ENCODE measurements around the gene CHCHD10.

The CHCHD10 gene

DNA sequence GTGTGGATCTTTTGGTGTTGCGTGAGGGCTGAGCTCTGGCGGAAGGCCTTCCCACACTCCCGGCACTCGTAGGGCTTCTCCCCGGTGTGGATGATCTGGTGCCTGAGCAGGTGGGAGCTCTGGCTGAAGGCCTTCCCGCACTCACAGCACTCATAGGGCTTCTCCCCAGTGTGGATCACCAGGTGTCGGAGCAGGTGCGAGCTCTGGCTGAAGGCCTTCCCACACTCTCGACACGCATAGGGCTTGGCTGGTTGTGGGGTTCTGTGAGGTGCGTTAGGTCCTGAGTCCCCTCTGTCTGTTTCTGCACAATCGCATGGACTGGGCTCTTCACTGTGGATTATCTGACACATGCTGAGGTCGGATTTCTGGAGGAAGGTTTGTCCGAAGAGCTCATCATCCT lies 23.3 kb downstream of the CHCHD10 start:
- TF ChIP-seq EZH2 (IDR thresholded peaks at IDR 0.05; ENCODE audit: borderline replicate concordance, low read depth, low read length, severe bottlenecking): no peak
- TF ChIP-seq, protein P1, sequence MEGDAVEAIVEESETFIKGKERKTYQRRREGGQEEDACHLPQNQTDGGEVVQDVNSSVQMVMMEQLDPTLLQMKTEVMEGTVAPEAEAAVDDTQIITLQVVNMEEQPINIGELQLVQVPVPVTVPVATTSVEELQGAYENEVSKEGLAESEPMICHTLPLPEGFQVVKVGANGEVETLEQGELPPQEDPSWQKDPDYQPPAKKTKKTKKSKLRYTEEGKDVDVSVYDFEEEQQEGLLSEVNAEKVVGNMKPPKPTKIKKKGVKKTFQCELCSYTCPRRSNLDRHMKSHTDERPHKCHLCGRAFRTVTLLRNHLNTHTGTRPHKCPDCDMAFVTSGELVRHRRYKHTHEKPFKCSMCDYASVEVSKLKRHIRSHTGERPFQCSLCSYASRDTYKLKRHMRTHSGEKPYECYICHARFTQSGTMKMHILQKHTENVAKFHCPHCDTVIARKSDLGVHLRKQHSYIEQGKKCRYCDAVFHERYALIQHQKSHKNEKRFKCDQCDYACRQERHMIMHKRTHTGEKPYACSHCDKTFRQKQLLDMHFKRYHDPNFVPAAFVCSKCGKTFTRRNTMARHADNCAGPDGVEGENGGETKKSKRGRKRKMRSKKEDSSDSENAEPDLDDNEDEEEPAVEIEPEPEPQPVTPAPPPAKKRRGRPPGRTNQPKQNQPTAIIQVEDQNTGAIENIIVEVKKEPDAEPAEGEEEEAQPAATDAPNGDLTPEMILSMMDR (IDR thresholded peaks at IDR 0.05; ENCODE audit: borderline replicate concordance, extremely low read depth, low read length, poor library complexity, severe bottlenecking): no peak
- H3K4me1 ChIP-seq (ENCODE audit: insufficient read depth, low read length): peaks cover 1% of the 10 kb centered on the region
- H3K27ac ChIP-seq (ENCODE audit: low read length): no peak overlapping the region
- no peaks in the 10 kb centered on the region for H3K9me3 ChIP-seq (ENCODE audit: insufficient read depth, low read length, severe bottlenecking)
- H2AFZ ChIP-seq (ENCODE audit: low read depth, low read length): no peak overlapping the region
- H3K79me2 ChIP-seq (ENCODE audit: insufficient read depth, low read length): peaks cover 4% of the 10 kb centered on the region
- H3K36me3 ChIP-seq (ENCODE audit: insufficient read depth, low read length): peaks cover 35% of the 10 kb centered on the region
- H3K27me3 ChIP-seq (ENCODE audit: insufficient read depth, low read length, poor library complexity): no peaks in the 10 kb centered on the region
- H3K4me3 ChIP-seq (ENCODE audit: low read depth in 1 of 2, low read length in 2 of 2): no peak overlapping the region
- ATAC-seq (ENCODE audit: insufficient read depth, low read depth) (no peak), DNase-seq (no peak)
- no peak overlapping the region for H3K4me2 ChIP-seq (ENCODE audit: insufficient read depth, low read length)
- H4K20me1 ChIP-seq (ENCODE audit: insufficient read depth, low read length): peaks cover 3% of the 10 kb centered on the region; the same call in 1 of the 2 replicates
- H3K9ac ChIP-seq (ENCODE audit: low read depth, low read length): no peak overlapping the region

DNA sequence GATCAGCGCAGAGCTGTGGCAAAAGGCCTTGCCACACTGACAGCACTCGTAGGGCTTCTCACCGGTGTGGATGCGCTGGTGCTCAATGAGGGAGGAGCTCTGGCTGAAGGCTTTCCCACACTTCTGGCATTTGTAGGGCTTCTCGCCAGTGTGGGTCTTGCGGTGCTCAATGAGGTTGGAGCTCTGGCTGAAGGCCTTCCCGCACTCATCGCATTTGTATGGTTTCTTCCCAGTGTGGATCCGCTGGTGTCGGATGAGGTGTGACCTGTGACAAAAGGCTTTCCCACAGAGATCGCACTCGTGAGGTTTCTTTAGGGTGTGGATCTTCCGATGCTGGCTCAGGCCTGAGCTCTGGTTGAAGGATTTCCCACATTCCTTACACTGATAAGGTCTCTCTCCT lies 23.8 kb downstream of the CHCHD10 start:
- no peak for ATAC-seq (ENCODE audit: insufficient read depth, low read depth)
- Histone ChIP-seq H4K20me1 (ENCODE audit: insufficient read depth, low read length) (peaks cover 3% of the 10 kb centered on the region; the same call in 1 of the 2 replicates), H3K4me1 (ENCODE audit: insufficient read depth, low read length) (no peaks in the 10 kb centered on the region), H3K9ac (ENCODE audit: low read depth, low read length) (no peak overlapping the region), H3K4me2 (ENCODE audit: insufficient read depth, low read length) (no peak overlapping the region), H3K36me3 (ENCODE audit: insufficient read depth, low read length) (peaks cover 35% of the 10 kb centered on the region), H3K27ac (ENCODE audit: low read length) (no peak overlapping the region), H3K27me3 (ENCODE audit: insufficient read depth, low read length, poor library complexity) (no peaks in the 10 kb centered on the region), H3K4me3 (ENCODE audit: low read depth in 1 of 2, low read length in 2 of 2) (no peak overlapping the region), H2AFZ (ENCODE audit: low read depth, low read length) (no peak overlapping the region), H3K9me3 (ENCODE audit: insufficient read depth, low read length, severe bottlenecking) (no peaks in the 10 kb centered on the region), H3K79me2 (ENCODE audit: insufficient read depth, low read length) (peaks cover 4% of the 10 kb centered on the region)
- DNase-seq: no peak
- TF ChIP-seq EZH2 (IDR thresholded peaks at IDR 0.05; ENCODE audit: borderline replicate concordance, low read depth, low read length, severe bottlenecking): no peak
- TF ChIP-seq, protein P1 (IDR thresholded peaks at IDR 0.05; ENCODE audit: borderline replicate concordance, extremely low read depth, low read length, poor library complexity, severe bottlenecking): no peak

DNA sequence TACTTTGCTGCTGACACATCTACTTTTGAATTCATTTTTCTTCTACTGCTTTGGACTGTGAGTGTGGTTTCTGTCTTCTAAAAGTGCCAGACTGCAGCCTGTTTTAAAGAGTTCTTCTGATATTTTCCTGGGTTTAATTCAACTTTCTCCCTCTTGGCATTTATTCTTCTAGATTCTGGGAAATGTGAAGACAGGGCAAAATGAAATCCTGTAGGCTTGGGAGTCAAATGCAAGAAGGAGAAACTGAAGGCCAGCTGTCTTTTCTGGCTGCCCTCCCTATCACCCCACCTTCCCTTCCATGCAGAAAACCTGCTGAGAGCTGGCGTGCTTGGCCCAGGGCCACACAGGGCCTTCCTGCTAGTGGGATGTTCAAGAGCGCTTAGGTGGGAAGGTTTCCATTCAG lies 24.5 kb downstream of the CHCHD10 start:
- no peaks in the 10 kb centered on the region for H3K9me3 ChIP-seq (ENCODE audit: insufficient read depth, low read length, severe bottlenecking)
- H3K79me2 ChIP-seq (ENCODE audit: insufficient read depth, low read length): peaks cover 4% of the 10 kb centered on the region
- no peak overlapping the region for H3K9ac ChIP-seq (ENCODE audit: low read depth, low read length)
- H3K27me3 ChIP-seq (ENCODE audit: insufficient read depth, low read length, poor library complexity): no peaks in the 10 kb centered on the region
- ATAC-seq (ENCODE audit: insufficient read depth, low read depth) (no peak), DNase-seq (no peak)
- no peak for TF ChIP-seq EZH2 (IDR thresholded peaks at IDR 0.05; ENCODE audit: borderline replicate concordance, low read depth, low read length, severe bottlenecking)
- TF ChIP-seq, protein P1 (IDR thresholded peaks at IDR 0.05; ENCODE audit: borderline replicate concordance, extremely low read depth, low read length, poor library complexity, severe bottlenecking): no peak
- no peak overlapping the region for H2AFZ ChIP-seq (ENCODE audit: low read depth, low read length)
- H3K4me2 ChIP-seq (ENCODE audit: insufficient read depth, low read length): no peak overlapping the region
- H3K4me1 ChIP-seq (ENCODE audit: insufficient read depth, low read length): no peaks in the 10 kb centered on the region
- peaks cover 3% of the 10 kb centered on the region; the same call in 1 of the 2 replicates for H4K20me1 ChIP-seq (ENCODE audit: insufficient read depth, low read length)
- H3K4me3 ChIP-seq (ENCODE audit: low read depth in 1 of 2, low read length in 2 of 2): no peak overlapping the region
- peaks cover 35% of the 10 kb centered on the region for H3K36me3 ChIP-seq (ENCODE audit: insufficient read depth, low read length)
- no peak overlapping the region for H3K27ac ChIP-seq (ENCODE audit: low read length)
